Bronchial epithelial cell (primary cell): ENCODE measurements around the gene HPS1. TPM values are rescaled to one million over a fixed set of nuclear protein-coding genes. Genes with fewer than 3 reads are reported as not detected.
A peak's percentile ranks its signal among the peaks of the same experiment; 100 is the strongest.

Experiments
- DNase-seq: peaks from one replicate; pipeline ENCODE4 v3.0.0-alpha.2; 2010; ENCODE audit warnings: low read depth
- FAIRE-seq: peaks from 2 replicates; lab custom pipeline; 2011; peaks lifted over from hg19 to GRCh38; lab: Jason Lieb, UNC
- H3K27me3 ChIP-seq: 2 replicates; pipeline ENCODE4 v1.5.1; 2011; ENCODE audit warnings: low read length; ENCODE audit not compliant: control insufficient read depth, insufficient read depth
- H3K36me3 ChIP-seq: 2 replicates; pipeline ENCODE4 v1.5.1; 2011; ENCODE audit warnings: low read length; ENCODE audit not compliant: control insufficient read depth, insufficient read depth
- H3K4me3 ChIP-seq: 2 replicates; pipeline ENCODE4 v1.5.1; 2011; ENCODE audit warnings: mild to moderate bottlenecking, low read depth, low read length, control low read depth
- CTCF ChIP-seq: IDR thresholded peaks from 2 replicates; pipeline ENCODE4 v1.5.1; 2011; ENCODE audit warnings: mild to moderate bottlenecking, moderate library complexity, low read length, control low read depth, inconsistent platforms; ENCODE audit not compliant: insufficient read depth, severe bottlenecking
- total RNA-seq: library from RNA; depleted of rRNA; stranded (reverse); fragments of >200 nt; gene quantifications from 2 replicates; pipeline ENCODE4 v1.2.1, GENCODE V29; 2014

Gene HPS1
- total RNA-seq, 1 donor from 2014 or later = 15.8 TPM

DNA sequence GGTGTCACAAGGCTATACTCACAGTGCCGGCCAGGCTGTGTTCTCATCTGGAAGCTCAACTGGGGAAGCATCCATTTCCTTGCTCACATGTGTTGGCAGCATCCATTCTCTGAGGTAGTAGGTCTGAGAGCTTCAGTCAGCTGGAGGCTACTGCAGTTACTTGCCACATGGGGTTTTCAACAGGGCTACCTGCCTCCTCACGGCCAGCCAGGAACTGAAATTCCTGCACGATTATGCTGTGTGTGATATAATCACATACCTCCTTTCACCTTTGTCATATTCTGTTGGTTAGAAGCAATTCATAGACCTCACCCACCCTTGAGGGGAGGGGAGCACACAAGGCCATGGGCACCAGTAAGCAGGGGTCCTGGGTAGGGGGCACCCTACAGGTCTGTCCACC, 69.2 kb downstream of the HPS1 start:
- FAIRE-seq = peak; percentile 32
- DNase-seq = no peak
- Histone ChIP-seq H3K4me3 (no peak overlapping the region), H3K36me3 (no peaks in the 10 kb centered on the region), H3K27me3 (no peaks in the 10 kb centered on the region)
- no peak for TF ChIP-seq CTCF

DNA sequence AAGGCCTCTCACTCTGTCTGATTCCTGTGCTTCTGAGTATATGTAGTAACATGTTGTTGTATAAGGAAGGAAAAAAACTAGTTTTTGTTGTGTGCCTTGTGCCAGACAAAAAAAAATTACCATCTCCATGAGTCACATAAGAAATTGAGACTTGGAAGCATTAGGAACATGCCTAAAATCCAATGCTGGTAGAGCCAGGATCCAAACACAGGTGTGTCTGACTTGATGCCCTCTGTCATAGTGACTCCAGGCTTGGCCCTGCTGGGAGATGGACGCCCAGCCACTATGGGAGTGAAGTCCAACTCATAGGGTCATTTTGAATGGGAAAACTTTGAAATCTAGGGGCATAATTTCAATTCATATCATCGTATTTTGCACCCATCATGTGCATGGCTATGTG, 69.7 kb downstream of the HPS1 start:
- DNase-seq (peak; percentile 43), FAIRE-seq (no peak)
- no peak for TF ChIP-seq CTCF
- H3K4me3 ChIP-seq = no peak overlapping the region
- no peaks in the 10 kb centered on the region for H3K36me3 ChIP-seq
- H3K27me3 ChIP-seq = no peaks in the 10 kb centered on the region

GRCh38 chr10:98376485-98376884, 70.2 kb downstream of the HPS1 start:
- DNase-seq = peak; percentile 9
- FAIRE-seq = no peak

DNA sequence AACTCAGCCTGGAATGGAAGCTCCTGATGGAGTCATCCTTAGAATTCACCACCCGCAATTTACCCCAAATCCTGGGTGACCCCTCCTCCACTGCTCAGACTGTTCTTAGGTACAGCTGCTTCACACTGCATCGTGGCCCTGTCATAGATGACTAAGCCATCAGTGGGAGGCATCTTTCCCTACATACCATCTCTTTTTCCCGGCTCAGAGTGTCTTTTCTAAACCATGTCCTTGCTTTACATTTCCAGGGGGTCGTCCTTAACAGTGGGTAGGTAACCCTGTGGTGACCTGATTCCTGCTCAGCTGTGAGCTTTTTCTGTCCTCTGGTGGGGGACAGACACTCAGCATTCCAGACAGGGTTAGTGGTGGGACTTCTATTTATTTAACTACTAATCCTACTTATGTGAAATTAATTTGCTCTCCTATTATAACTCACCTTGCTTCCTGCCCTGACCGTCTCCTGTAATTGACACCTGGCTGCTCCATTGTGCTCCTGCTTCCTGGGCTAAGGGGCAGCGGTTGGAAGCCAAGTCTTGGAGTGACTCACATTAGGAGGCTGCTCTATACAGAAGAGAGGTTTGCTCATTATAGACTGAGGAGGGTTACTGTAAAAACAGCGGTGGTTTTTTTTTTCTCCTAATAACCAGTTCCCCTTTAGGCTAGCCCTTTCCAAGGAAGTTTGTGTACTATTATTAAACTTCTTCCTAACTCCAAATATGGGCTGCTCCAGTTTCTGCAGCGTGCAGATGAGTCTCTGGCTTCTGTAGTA, 72.3 kb downstream of the HPS1 start:
- H3K27me3 ChIP-seq = no peaks in the 10 kb centered on the region
- no peaks in the 10 kb centered on the region for H3K36me3 ChIP-seq
- H3K4me3 ChIP-seq = no peak overlapping the region
- DNase-seq = peak; percentile 88
- TF ChIP-seq CTCF = no peak
- peak; percentile 13 for FAIRE-seq

More at GRCh38 chr10:98376485-98376884, 70.2 kb downstream of the HPS1 start:
- H3K27me3 ChIP-seq = no peaks in the 10 kb centered on the region
- no peak overlapping the region for H3K4me3 ChIP-seq
- no peaks in the 10 kb centered on the region for H3K36me3 ChIP-seq
- TF ChIP-seq CTCF = no peak

- FAIRE-seq (no peak), DNase-seq (no peak)
Measured at GRCh38 chr10:98373260-98374040, 73.3 kb downstream of the HPS1 start.

More at GRCh38 chr10:98373260-98374040, 73.3 kb downstream of the HPS1 start:
- Histone ChIP-seq H3K27me3 (no peaks in the 10 kb centered on the region), H3K36me3 (no peaks in the 10 kb centered on the region), H3K4me3 (no peak overlapping the region)
- no peak for TF ChIP-seq CTCF
